IMR-90 (cell line): ENCODE results near the gene VMAC. TPM values are rescaled to one million over a fixed set of nuclear protein-coding genes. Genes with fewer than 3 reads are reported as not detected.
A peak's percentile ranks its signal among the peaks of the same experiment; 100 is the strongest.

Experiments
- ATAC-seq: fragments of 200-7000 bp; cut with Tn5 transposase; 2 replicates; pipeline ENCODE4 v1.9.1; 2020; ENCODE audit warnings: low read depth, mild to moderate bottlenecking, moderate library complexity
- BruUV-seq: library from RNA; stranded (reverse); fragments of 400-500 nt; replicated peaks from 2 replicates; lab custom pipeline; 2021; lab: Mats Ljungman, UMichigan
- CTCF ChIA-PET: fragments of 300-600 bp; formaldehyde crosslinking; extraction: SDS; loops from one replicate; lab custom pipeline; 2021; ENCODE audit warnings: antibody characterized with exemption; lab: Yijun Ruan, JAX
- POLR2A ChIA-PET: fragments of 300-600 bp; sonication (Branson Sonifier 250); formaldehyde crosslinking; loops from one replicate; lab custom pipeline; 2022; ENCODE audit warnings: antibody characterized with exemption; ENCODE audit not compliant: unreplicated experiment; lab: Charles Lee
- DNase-seq: peaks from one replicate; pipeline ENCODE4 v3.0.0; 2013
- H2AFZ ChIP-seq: replicated peaks from 2 replicates; pipeline ENCODE3; 2013; ENCODE audit warnings: low read length, mild to moderate bottlenecking; ENCODE audit not compliant: poor library complexity
- H2AK5ac ChIP-seq: 2 replicates; pipeline ENCODE4 v1.6.1; 2013; ENCODE audit warnings: low read depth, low read length, inconsistent platforms
- H2AK9ac ChIP-seq: replicated peaks from 2 replicates; pipeline ENCODE3; 2013; ENCODE audit warnings: mild to moderate bottlenecking, low read depth, low read length, moderate library complexity; ENCODE audit not compliant: poor library complexity
- H2BK120ac ChIP-seq: 2 replicates; pipeline ENCODE4 v1.6.1; 2013; ENCODE audit warnings: low read depth, low read length, inconsistent platforms
- H2BK15ac ChIP-seq: 3 replicates; pipeline ENCODE4 v1.6.1; 2013; ENCODE audit warnings: low read depth, low read length, inconsistent platforms
- H2BK20ac ChIP-seq: 2 replicates; pipeline ENCODE4 v1.6.1; 2013; ENCODE audit warnings: low read depth, mild to moderate bottlenecking, inconsistent platforms, low read length, moderate library complexity
- H2BK5ac ChIP-seq: 2 replicates; pipeline ENCODE4 v1.6.1; 2013; ENCODE audit warnings: mild to moderate bottlenecking, low read depth, low read length, inconsistent platforms; ENCODE audit not compliant: poor library complexity, severe bottlenecking
- H3K14ac ChIP-seq: replicated peaks from 2 replicates; pipeline ENCODE4 v1.6.1; 2013; ENCODE audit warnings: low read depth, low read length, inconsistent platforms
- H3K18ac ChIP-seq: 2 replicates; pipeline ENCODE4 v1.6.1; 2013; ENCODE audit warnings: low read depth, low read length, control low read depth
- H3K23ac ChIP-seq: 2 replicates; pipeline ENCODE4 v1.6.1; 2013; ENCODE audit warnings: low read depth, low read length, inconsistent platforms
- H3K27ac ChIP-seq: 2 replicates; pipeline ENCODE4 v1.5.1; 2013; ENCODE audit warnings: mild to moderate bottlenecking, control low read depth, low read length; ENCODE audit not compliant: insufficient read depth
- H3K27me3 ChIP-seq: 2 replicates; pipeline ENCODE4 v1.6.1; 2013; ENCODE audit warnings: low read length; ENCODE audit not compliant: control insufficient read depth, insufficient read depth
- H3K36me3 ChIP-seq: 2 replicates; pipeline ENCODE4 v1.6.1; 2013; ENCODE audit warnings: low read length, mixed read lengths; ENCODE audit not compliant: control insufficient read depth, insufficient read depth
- H3K4ac ChIP-seq: 2 replicates; pipeline ENCODE4 v1.6.1; 2013; ENCODE audit warnings: low read depth, low read length, inconsistent platforms
- H3K4me1 ChIP-seq: 2 replicates; pipeline ENCODE4 v1.6.1; 2013; ENCODE audit warnings: low read length, mixed read lengths; ENCODE audit not compliant: control insufficient read depth, insufficient read depth
- H3K4me2 ChIP-seq: 2 replicates; pipeline ENCODE4 v1.6.1; 2013; ENCODE audit warnings: low read depth, mild to moderate bottlenecking, control low read depth, low read length, moderate library complexity
- H3K4me3 ChIP-seq: 2 replicates; pipeline ENCODE4 v1.5.1; 2013; ENCODE audit warnings: low read depth, mild to moderate bottlenecking, control low read depth, low read length, moderate library complexity; ENCODE audit not compliant: insufficient read depth
- H3K56ac ChIP-seq: 2 replicates; pipeline ENCODE4 v1.6.1; 2013; ENCODE audit warnings: low read length, inconsistent platforms; ENCODE audit not compliant: insufficient read depth; ENCODE audit errors: extremely low read depth
- H3K79me1 ChIP-seq, 2 experiments: 2 replicates each; pipeline ENCODE4 v1.6.1; 2013; ENCODE audit warnings: low read length in 2 of 2, inconsistent platforms in 1 of 2, low read depth in 1 of 2
- H3K9ac ChIP-seq: 2 replicates; pipeline ENCODE4 v1.6.1; 2013; ENCODE audit warnings: low read depth, low read length, control low read depth
- H3K9me1 ChIP-seq: 2 replicates; pipeline ENCODE4 v1.6.1; 2013; ENCODE audit warnings: low read length, inconsistent platforms; ENCODE audit not compliant: insufficient read depth
- H3K9me3 ChIP-seq: 2 replicates; pipeline ENCODE4 v1.6.1; 2013; ENCODE audit warnings: low read length; ENCODE audit not compliant: control insufficient read depth, insufficient read depth
- H4K20me1 ChIP-seq: 2 replicates; pipeline ENCODE4 v1.6.1; 2013; ENCODE audit warnings: low read length, inconsistent platforms; ENCODE audit not compliant: insufficient read depth
- H4K5ac ChIP-seq: 2 replicates; pipeline ENCODE4 v1.6.1; 2013; ENCODE audit warnings: mild to moderate bottlenecking, low read depth, low read length, control low read depth
- H4K8ac ChIP-seq, 2 experiments: 2 replicates each; pipeline ENCODE4 v1.6.1; 2013; ENCODE audit warnings: low read depth in 2 of 2, low read length in 2 of 2, control low read depth in 1 of 2, inconsistent platforms in 1 of 2
- H4K91ac ChIP-seq: 2 replicates; pipeline ENCODE4 v1.6.1; 2013; ENCODE audit warnings: low read depth, low read length, inconsistent platforms; ENCODE audit not compliant: insufficient read depth
- BHLHE40 ChIP-seq: fragments of 150-350 bp; IDR thresholded peaks from 2 replicates; pipeline ENCODE4 v1.6.1; 2016; ENCODE audit warnings: mild to moderate bottlenecking, low read depth, low read length
- CEBPB ChIP-seq: IDR thresholded peaks from 2 replicates; pipeline ENCODE4 v1.6.1; 2012; ENCODE audit warnings: low read depth, low read length, improper control_type of control experiment
- CHD1 ChIP-seq: IDR thresholded peaks from 2 replicates; pipeline ENCODE4 v1.6.1; 2012; ENCODE audit warnings: low read depth, low read length, improper control_type of control experiment
- FOS ChIP-seq: fragments of 150-350 bp; IDR thresholded peaks from 2 replicates; pipeline ENCODE4 v1.6.1; 2016; ENCODE audit warnings: low read depth, low read length
- MAFK ChIP-seq: IDR thresholded peaks from 2 replicates; pipeline ENCODE4 v1.6.1; 2012; ENCODE audit warnings: low read depth, low read length, improper control_type of control experiment
- MXI1 ChIP-seq: IDR thresholded peaks from 2 replicates; pipeline ENCODE4 v1.6.1; 2012; ENCODE audit warnings: low read depth, mild to moderate bottlenecking, low read length, moderate library complexity, borderline replicate concordance
- NFE2L2 ChIP-seq: fragments of 150-350 bp; IDR thresholded peaks from 2 replicates; pipeline ENCODE4 v1.6.1; 2016; ENCODE audit warnings: low read depth, mild to moderate bottlenecking, low read length
- POLR2A ChIP-seq: IDR thresholded peaks from 2 replicates; pipeline ENCODE4 v1.6.1; 2012; ENCODE audit warnings: mild to moderate bottlenecking, low read depth, low read length
- RAD21 ChIP-seq: IDR thresholded peaks from 2 replicates; pipeline ENCODE4 v1.6.1; 2012; ENCODE audit warnings: low read length, improper control_type of control experiment
- RCOR1 ChIP-seq: IDR thresholded peaks from 2 replicates; pipeline ENCODE4 v1.6.1; 2012; ENCODE audit warnings: mild to moderate bottlenecking, low read length, improper control_type of control experiment; ENCODE audit not compliant: insufficient replicate concordance
- SMC3 ChIP-seq: fragments of 150-350 bp; IDR thresholded peaks from 2 replicates; pipeline ENCODE4 v1.6.1; 2016; ENCODE audit warnings: low read depth, mild to moderate bottlenecking, antibody characterized with exemption, low read length, moderate library complexity
- WGBS, 2 experiments: methylation state at CpG; one replicate each; pipeline versions ENCODE4 v1.1.5 to v1.1.7; 2013; ENCODE audit warnings: missing lambda C conversion rate in 2 of 2; ENCODE audit not compliant: insufficient read length in 1 of 2; ENCODE audit errors: extremely low coverage in 2 of 2; 5-methylcytosine and 5-hydroxymethylcytosine counted together
- dilution Hi-C: fragments of 300-500 bp; cut with HindIII; formaldehyde crosslinking; loops from one replicate; pipeline ENCODE4 v1.14.3; 2018; ENCODE audit warnings: low sequenced_read_pairs; ENCODE audit not compliant: unreplicated experiment
- in situ Hi-C: fragments of 300-500 bp; cut with MboI; formaldehyde crosslinking; loops from 3 replicates; pipeline ENCODE4 v1.14.3; 2019; ENCODE audit warnings: low sequenced_read_pairs, inconsistent platforms, mixed read lengths
- intact Hi-C: fragments of 100-400 bp; cut with micrococcal nuclease; formaldehyde crosslinking; loops from 2 replicates; pipeline ENCODE4 v1.10.0; 2022
- polyA plus RNA-seq, 3 experiments: library from polyadenylated mRNA; depleted of rRNA; stranded (reverse); fragments of >200 nt; gene quantifications; 2 replicates each; pipeline ENCODE4 v1.2.3, GENCODE V29; 2012; ENCODE audit warnings: low replicate concordance in 1 of 3
- total RNA-seq: library from RNA; depleted of rRNA; stranded (reverse); fragments of >200 nt; gene quantifications from 2 replicates; pipeline ENCODE4 v1.2.3, GENCODE V29; 2012
- TF ChIP-seq, protein P1 (sequence below): fragments of 150-350 bp; IDR thresholded peaks from 2 replicates; pipeline ENCODE4 v1.6.1; 2017; ENCODE audit warnings: mild to moderate bottlenecking, antibody characterized with exemption, low read length, low read depth
- TF ChIP-seq, protein P2 (sequence below): conservative IDR thresholded peaks from 2 replicates; pipeline ENCODE4 v1.5.1; 2012; ENCODE audit warnings: mild to moderate bottlenecking, low read depth, low read length, improper control_type of control experiment
- TF ChIP-seq, protein P3 (sequence below): fragments of 150-350 bp; IDR thresholded peaks from 2 replicates; pipeline ENCODE4 v1.6.1; 2016; ENCODE audit warnings: low read depth, mild to moderate bottlenecking, low read length, moderate library complexity, borderline replicate concordance

VMAC gene
- total and polyA plus RNA-seq, 2 of the 4 experiments (the other 2 are of a cell fraction) = 1.4 to 3.1 TPM

DNA sequence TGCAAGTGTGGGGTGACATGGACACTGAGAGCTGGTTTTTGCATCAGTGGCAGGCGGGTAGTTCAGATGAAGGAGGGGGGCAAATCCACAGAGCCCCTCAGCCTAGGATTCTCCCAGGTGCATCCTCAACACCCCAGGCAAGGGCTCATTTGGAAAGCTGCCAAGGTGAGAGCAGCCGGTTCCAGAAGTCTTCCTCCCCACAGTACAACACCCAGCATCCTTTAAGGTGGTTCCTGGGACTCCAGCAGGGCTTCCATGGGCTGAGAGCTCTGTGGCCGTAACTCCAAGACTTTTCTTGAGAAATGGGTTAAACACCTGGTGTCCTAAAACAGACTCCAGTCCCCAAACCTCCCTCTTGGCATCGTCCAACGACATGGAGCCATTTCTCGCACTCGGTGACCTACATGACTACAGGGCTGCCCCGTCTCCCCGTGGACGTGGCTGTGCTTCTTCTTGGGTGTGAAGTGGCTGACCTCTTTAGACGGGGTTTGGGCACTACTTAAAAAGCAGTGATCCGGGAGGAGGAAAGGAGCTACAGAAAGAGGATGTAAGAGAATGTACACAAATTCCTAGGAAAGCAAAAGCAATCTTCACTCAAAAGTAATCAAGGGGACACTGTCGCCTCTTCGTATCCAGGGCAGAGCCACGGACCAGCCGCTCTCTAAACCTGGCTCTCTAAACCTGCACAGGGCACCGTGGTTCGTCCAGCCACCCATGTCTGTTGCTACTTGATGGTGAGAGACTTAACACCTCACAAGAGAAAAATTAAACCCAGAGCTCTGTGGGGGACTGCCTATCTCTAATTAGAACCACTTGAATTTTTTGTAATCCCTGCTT is 47.7 kb downstream of the VMAC start:
- peaks cover 45% of the 10 kb centered on the region for H3K9me1 ChIP-seq
- no peaks in the 10 kb centered on the region for H3K27me3 ChIP-seq
- intact Hi-C loops = no loop called here
- peak overlapping the region; percentile 67 for H3K27ac ChIP-seq
- DNase-seq (no peak), ATAC-seq (no peak)
- no peaks in the 10 kb centered on the region for H3K9me3 ChIP-seq
- peak overlapping the region; percentile 66 for H3K23ac ChIP-seq
- H2BK5ac ChIP-seq = peak overlapping the region; percentile 22
- no peak overlapping the region for H2AFZ ChIP-seq
- peaks cover 41 to 99% of the 10 kb centered on the region in 2 experiments for H3K79me1 ChIP-seq
- CTCF ChIA-PET = no interaction called here
- H3K4ac ChIP-seq = peak overlapping the region; percentile 91
- H2BK120ac ChIP-seq = peak overlapping the region; percentile 87
- WGBS, 2 experiments = 60% methylated on average over 3 of the region's 18 CpGs; no CpG with 5 or more reads in 1 of the 2 experiments
- peak overlapping the region; percentile 88 for H2BK20ac ChIP-seq
- H4K20me1 ChIP-seq = peaks cover 75% of the 10 kb centered on the region
- dilution Hi-C loops = no loop called here
- H3K36me3 ChIP-seq = peaks cover 15% of the 10 kb centered on the region
- H4K5ac ChIP-seq = peak overlapping the region; percentile 37; the same call in 1 of the 2 replicates
- no peak overlapping the region for H3K9ac ChIP-seq
- H3K4me2 ChIP-seq = peak overlapping the region; percentile 41; the same call in 1 of the 2 replicates
- no peak overlapping the region for H3K4me3 ChIP-seq
- H3K18ac ChIP-seq = peak overlapping the region; percentile 25; the same call in 1 of the 2 replicates
- H3K4me1 ChIP-seq = peaks cover 58% of the 10 kb centered on the region
- POLR2A ChIA-PET = no interaction called here
- BruUV-seq = no TSS peak
- H4K8ac ChIP-seq = peak overlapping the region; percentile 35 to 46; a peak in 2 of 4 replicates
- peak overlapping the region; percentile 96 for H2AK5ac ChIP-seq
- peak overlapping the region; percentile 72 for H3K14ac ChIP-seq
- peak overlapping the region; percentile 89; the same call in 2 of the 3 replicates for H2BK15ac ChIP-seq
- in situ Hi-C loops = no loop called here
- peak overlapping the region; percentile 64 for H4K91ac ChIP-seq
- H2AK9ac ChIP-seq = peak overlapping the region; percentile 22
- peak overlapping the region; percentile 46; the same call in 1 of the 2 replicates for H3K56ac ChIP-seq
- TF ChIP-seq, protein P1, sequence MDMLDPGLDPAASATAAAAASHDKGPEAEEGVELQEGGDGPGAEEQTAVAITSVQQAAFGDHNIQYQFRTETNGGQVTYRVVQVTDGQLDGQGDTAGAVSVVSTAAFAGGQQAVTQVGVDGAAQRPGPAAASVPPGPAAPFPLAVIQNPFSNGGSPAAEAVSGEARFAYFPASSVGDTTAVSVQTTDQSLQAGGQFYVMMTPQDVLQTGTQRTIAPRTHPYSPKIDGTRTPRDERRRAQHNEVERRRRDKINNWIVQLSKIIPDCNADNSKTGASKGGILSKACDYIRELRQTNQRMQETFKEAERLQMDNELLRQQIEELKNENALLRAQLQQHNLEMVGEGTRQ = no peak
- TF ChIP-seq FOS = no peak
- TF ChIP-seq CEBPB = no peak
- TF ChIP-seq MAFK = no peak
- TF ChIP-seq, protein P2, sequence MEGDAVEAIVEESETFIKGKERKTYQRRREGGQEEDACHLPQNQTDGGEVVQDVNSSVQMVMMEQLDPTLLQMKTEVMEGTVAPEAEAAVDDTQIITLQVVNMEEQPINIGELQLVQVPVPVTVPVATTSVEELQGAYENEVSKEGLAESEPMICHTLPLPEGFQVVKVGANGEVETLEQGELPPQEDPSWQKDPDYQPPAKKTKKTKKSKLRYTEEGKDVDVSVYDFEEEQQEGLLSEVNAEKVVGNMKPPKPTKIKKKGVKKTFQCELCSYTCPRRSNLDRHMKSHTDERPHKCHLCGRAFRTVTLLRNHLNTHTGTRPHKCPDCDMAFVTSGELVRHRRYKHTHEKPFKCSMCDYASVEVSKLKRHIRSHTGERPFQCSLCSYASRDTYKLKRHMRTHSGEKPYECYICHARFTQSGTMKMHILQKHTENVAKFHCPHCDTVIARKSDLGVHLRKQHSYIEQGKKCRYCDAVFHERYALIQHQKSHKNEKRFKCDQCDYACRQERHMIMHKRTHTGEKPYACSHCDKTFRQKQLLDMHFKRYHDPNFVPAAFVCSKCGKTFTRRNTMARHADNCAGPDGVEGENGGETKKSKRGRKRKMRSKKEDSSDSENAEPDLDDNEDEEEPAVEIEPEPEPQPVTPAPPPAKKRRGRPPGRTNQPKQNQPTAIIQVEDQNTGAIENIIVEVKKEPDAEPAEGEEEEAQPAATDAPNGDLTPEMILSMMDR = no peak
- TF ChIP-seq, protein P3, sequence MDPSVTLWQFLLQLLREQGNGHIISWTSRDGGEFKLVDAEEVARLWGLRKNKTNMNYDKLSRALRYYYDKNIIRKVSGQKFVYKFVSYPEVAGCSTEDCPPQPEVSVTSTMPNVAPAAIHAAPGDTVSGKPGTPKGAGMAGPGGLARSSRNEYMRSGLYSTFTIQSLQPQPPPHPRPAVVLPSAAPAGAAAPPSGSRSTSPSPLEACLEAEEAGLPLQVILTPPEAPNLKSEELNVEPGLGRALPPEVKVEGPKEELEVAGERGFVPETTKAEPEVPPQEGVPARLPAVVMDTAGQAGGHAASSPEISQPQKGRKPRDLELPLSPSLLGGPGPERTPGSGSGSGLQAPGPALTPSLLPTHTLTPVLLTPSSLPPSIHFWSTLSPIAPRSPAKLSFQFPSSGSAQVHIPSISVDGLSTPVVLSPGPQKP = no peak
- no peak for TF ChIP-seq CHD1
- TF ChIP-seq MXI1 = no peak
- no peak for TF ChIP-seq POLR2A
- no peak for TF ChIP-seq RCOR1
- no peak for TF ChIP-seq SMC3
- TF ChIP-seq RAD21 = no peak
- TF ChIP-seq BHLHE40 = no peak
- no peak for TF ChIP-seq NFE2L2
